Tibial artery (tissue), 4 donors: Measurements from ENCODE around the gene C5orf22.

Source experiments
- DNase-seq, 2 donors: peaks; one replicate each; pipeline ENCODE4 v3.0.0-alpha.2; 2019
- H3K27ac ChIP-seq, 2 donors: fragments of 200-600 bp; sonication (generic) in 1 of 2; 1 replicate in 1 of 2; 2 replicates in 1 of 2; pipeline ENCODE4 v1.5.1; 2018 to 2019; ENCODE audit warnings: mild to moderate bottlenecking in 1 of 2
- H3K27me3 ChIP-seq, 2 donors: fragments of 200-600 bp; sonication (generic) in 1 of 2; one replicate each; pipeline versions ENCODE4 v1.5.1 to v1.6.0; 2016 to 2019
- H3K36me3 ChIP-seq, 3 donors: fragments of 200-600 bp; sonication (generic) in 2 of 3; one replicate each; pipeline ENCODE4 v1.5.1; 2016 to 2019; ENCODE audit warnings: mild to moderate bottlenecking in 2 of 3
- H3K4me1 ChIP-seq, 4 donors: fragments of 200-600 bp; sonication (generic) in 2 of 4; 1 replicate in 3 of 4; 2 replicates in 1 of 4; pipeline ENCODE4 v1.5.1; 2016 to 2019
- H3K4me3 ChIP-seq, 2 donors: fragments of 200-600 bp; sonication (generic) in 1 of 2; 1 replicate in 1 of 2; 2 replicates in 1 of 2; pipeline ENCODE4 v1.5.1; 2018 to 2019; ENCODE audit warnings: mild to moderate bottlenecking in 2 of 2
- H3K9me3 ChIP-seq, 3 donors: fragments of 200-600 bp; sonication (generic) in 1 of 3; one replicate each; pipeline ENCODE4 v1.5.1; 2016 to 2019
- CTCF ChIP-seq, 2 experiments: fragments of 200-600 bp in 1 of 2; fragments of 450-650 bp in 1 of 2; IDR thresholded peaks; one replicate each; pipeline ENCODE4 v1.5.1; 2017 to 2019; ENCODE audit warnings: antibody characterized with exemption in 2 of 2, mild to moderate bottlenecking in 1 of 2, moderate library complexity in 1 of 2
- intact Hi-C: fragments of 100-400 bp; cut with DNase I; formaldehyde crosslinking; loops from one replicate; pipeline ENCODE4 v1.15.0; 2023; ENCODE audit warnings: low total_unique reads

Gene C5orf22

GRCh38 chr5:31495336-31495735 is 36.8 kb upstream of the C5orf22 start:
- Histone ChIP-seq H3K27me3 (no peaks in the 10 kb centered on the region), H3K4me1 (no peaks in the 10 kb centered on the region), H3K36me3 (peaks cover 66 to 99% (median 77%) of the 10 kb centered on the region in 3 donors), H3K27ac (no peak overlapping the region), H3K9me3 (no peaks in the 10 kb centered on the region), H3K4me3 (no peak overlapping the region)
- no peak for DNase-seq
- TF ChIP-seq CTCF (IDR thresholded peaks at IDR 0.05), result no peak
- intact Hi-C loops, result no loop called here

GRCh38 chr5:31496301-31496700 is 35.8 kb upstream of the C5orf22 start:
- no peak for TF ChIP-seq CTCF (IDR thresholded peaks at IDR 0.05)
- no peaks in the 10 kb centered on the region for H3K9me3 ChIP-seq
- H3K27me3 ChIP-seq, result no peaks in the 10 kb centered on the region
- intact Hi-C loops, result no loop called here
- peaks cover 62 to 99% (median 84%) of the 10 kb centered on the region in 3 donors for H3K36me3 ChIP-seq
- no peak overlapping the region for H3K4me3 ChIP-seq
- no peak overlapping the region for H3K27ac ChIP-seq
- no peaks in the 10 kb centered on the region for H3K4me1 ChIP-seq
- DNase-seq, result no peak

- Histone ChIP-seq H3K36me3 (peaks cover 63 to 99% (median 84%) of the 10 kb centered on the region in 3 donors), H3K4me1 (no peaks in the 10 kb centered on the region), H3K27me3 (no peaks in the 10 kb centered on the region), H3K4me3 (no peak overlapping the region), H3K27ac (no peak overlapping the region), H3K9me3 (no peaks in the 10 kb centered on the region)
- TF ChIP-seq CTCF (IDR thresholded peaks at IDR 0.05), result no peak
- no peak for DNase-seq
- intact Hi-C loops, result no loop called here
Measured at GRCh38 chr5:31496891-31497290, 35.2 kb upstream of the C5orf22 start.

GRCh38 chr5:31500256-31500655 is 31.8 kb upstream of the C5orf22 start:
- no peaks in the 10 kb centered on the region for H3K9me3 ChIP-seq
- intact Hi-C loops, result no loop called here
- H3K36me3 ChIP-seq, result peaks cover 67 to 100% (median 96%) of the 10 kb centered on the region in 3 donors
- H3K27me3 ChIP-seq, result no peaks in the 10 kb centered on the region
- no peak overlapping the region for H3K4me3 ChIP-seq
- no peaks in the 10 kb centered on the region for H3K4me1 ChIP-seq
- no peak for TF ChIP-seq CTCF (IDR thresholded peaks at IDR 0.05)
- no peak overlapping the region for H3K27ac ChIP-seq
- no peak for DNase-seq

GRCh38 chr5:31502506-31502905 is 29.6 kb upstream of the C5orf22 start:
- DNase-seq, result no peak
- Histone ChIP-seq H3K27ac (no peak overlapping the region), H3K9me3 (no peaks in the 10 kb centered on the region), H3K27me3 (no peaks in the 10 kb centered on the region), H3K4me3 (no peak overlapping the region), H3K36me3 (peaks cover 59 to 99% (median 78%) of the 10 kb centered on the region in 3 donors), H3K4me1 (no peaks in the 10 kb centered on the region)
- TF ChIP-seq CTCF (IDR thresholded peaks at IDR 0.05), result no peak
- intact Hi-C loops, result no loop called here

- Histone ChIP-seq H3K27ac (no peak overlapping the region), H3K36me3 (peaks cover 61 to 99% (median 79%) of the 10 kb centered on the region in 3 donors), H3K9me3 (no peaks in the 10 kb centered on the region), H3K4me1 (no peaks in the 10 kb centered on the region), H3K27me3 (no peaks in the 10 kb centered on the region), H3K4me3 (no peak overlapping the region)
- no peak for TF ChIP-seq CTCF (IDR thresholded peaks at IDR 0.05)
- intact Hi-C loops, result no loop called here
- DNase-seq, result no peak
Measured at GRCh38 chr5:31504529-31504928, 27.6 kb upstream of the C5orf22 start.
